Neutrophil (primary cell): ENCODE measurements around the gene DES.

Experiments used
- H3K27ac ChIP-seq: fragments of 200-600 bp; sonication (generic); 2 replicates; pipeline ENCODE4 v1.5.1; 2016; ENCODE audit warnings: mild to moderate bottlenecking, moderate library complexity
- H3K27me3 ChIP-seq: fragments of 200-600 bp; sonication (generic); 2 replicates; pipeline ENCODE4 v1.6.0; 2016; ENCODE audit warnings: mild to moderate bottlenecking
- H3K36me3 ChIP-seq: fragments of 200-600 bp; sonication (generic); 2 replicates; pipeline ENCODE4 v1.5.1; 2017
- H3K4me1 ChIP-seq, 2 experiments: fragments of 200-600 bp in 1 of 2; sonication (generic) in 1 of 2; 1 replicate in 1 of 2; 2 replicates in 1 of 2; pipeline versions ENCODE4 v1.5.1 to v1.6.1; 2013 to 2016; ENCODE audit warnings: low read depth in 1 of 2, low read length in 1 of 2, mild to moderate bottlenecking in 1 of 2, moderate library complexity in 1 of 2; ENCODE audit not compliant: control insufficient read depth in 1 of 2, insufficient read depth in 1 of 2
- H3K4me3 ChIP-seq, 2 experiments: fragments of 200-600 bp in 1 of 2; sonication (generic) in 1 of 2; 1 replicate in 1 of 2; 2 replicates in 1 of 2; pipeline ENCODE4 v1.5.1; 2013 to 2016; ENCODE audit warnings: low read depth in 1 of 2, low read length in 1 of 2, mild to moderate bottlenecking in 1 of 2, moderate library complexity in 1 of 2
- H3K9me3 ChIP-seq: fragments of 200-600 bp; sonication (generic); 2 replicates; pipeline ENCODE4 v1.5.1; 2016
- TF ChIP-seq, protein P1 (sequence below): fragments of 200-600 bp; sonication (generic); IDR thresholded peaks from 2 replicates; pipeline ENCODE4 v1.5.1; 2016; ENCODE audit warnings: antibody characterized with exemption

DES gene

DNA sequence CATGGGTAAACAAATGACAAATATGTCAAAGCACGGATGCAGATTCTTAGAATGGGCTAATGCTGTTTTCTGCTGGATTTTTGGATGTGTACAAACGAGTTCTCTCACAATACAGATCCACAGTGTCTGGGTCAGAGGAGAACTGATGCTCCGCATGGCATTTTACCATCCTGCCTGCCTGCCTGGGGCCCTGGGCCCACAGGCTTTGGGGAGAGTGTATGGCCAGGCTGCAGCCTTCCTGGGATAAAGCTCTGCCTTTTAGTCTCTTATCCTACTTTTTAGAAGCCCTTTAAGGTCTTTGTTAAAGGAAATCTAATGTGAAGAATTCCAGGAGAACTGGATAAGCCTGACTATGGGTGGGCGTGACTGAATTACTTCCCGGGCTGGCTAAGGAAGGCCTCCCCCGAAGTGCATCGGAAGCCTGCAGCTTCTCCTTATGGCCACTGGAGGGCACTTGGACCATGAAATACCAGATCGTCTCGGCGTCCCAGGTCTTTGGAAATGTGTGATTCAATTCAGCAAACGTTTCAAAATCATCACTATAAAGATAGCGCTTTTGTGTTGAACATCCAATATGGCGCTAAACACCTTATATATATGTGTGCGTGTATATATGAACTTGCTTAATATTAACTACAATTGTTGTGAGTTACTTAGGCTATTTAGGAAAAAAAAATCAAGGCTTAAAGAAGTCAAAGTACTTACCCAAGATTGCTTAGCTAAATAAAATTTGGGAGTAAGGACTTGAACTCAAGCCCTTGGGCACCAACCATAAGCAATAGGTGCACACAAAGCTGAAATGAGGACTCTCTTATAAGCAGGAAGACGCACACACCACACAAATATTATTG, 15.3 kb upstream of the DES start:
- peaks cover 11 to 24% of the 10 kb centered on the region in 2 experiments for H3K4me1 ChIP-seq
- H3K9me3 ChIP-seq, result no peaks in the 10 kb centered on the region

DNA sequence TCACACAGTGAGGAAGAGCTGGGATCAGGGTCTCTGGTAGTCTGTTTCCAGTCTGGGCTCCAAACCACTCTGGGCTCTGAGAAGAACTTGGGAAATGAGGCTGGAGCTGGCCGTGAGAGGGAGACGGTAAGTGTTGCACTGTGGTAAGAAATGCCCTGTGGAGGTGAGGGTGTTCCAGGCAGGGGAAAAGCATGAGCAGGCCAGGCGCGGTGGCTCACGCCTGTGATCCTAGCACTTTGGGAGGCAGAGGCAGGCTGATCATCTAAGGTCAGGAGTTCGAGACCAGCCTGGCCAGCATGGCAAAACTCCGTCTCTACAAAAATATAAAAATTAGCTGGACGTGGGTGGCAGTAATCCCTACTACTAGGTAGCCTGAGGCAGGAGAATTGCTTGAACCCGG, 14.3 kb upstream of the DES start:
- H3K4me1 ChIP-seq, result peaks cover 9 to 20% of the 10 kb centered on the region in 2 experiments
- H3K36me3 ChIP-seq, result no peaks in the 10 kb centered on the region
- H3K27ac ChIP-seq, result no peak overlapping the region
- H3K9me3 ChIP-seq, result no peaks in the 10 kb centered on the region
- no peak overlapping the region for H3K4me3 ChIP-seq
- peaks cover 44% of the 10 kb centered on the region for H3K27me3 ChIP-seq
- TF ChIP-seq, protein P1, sequence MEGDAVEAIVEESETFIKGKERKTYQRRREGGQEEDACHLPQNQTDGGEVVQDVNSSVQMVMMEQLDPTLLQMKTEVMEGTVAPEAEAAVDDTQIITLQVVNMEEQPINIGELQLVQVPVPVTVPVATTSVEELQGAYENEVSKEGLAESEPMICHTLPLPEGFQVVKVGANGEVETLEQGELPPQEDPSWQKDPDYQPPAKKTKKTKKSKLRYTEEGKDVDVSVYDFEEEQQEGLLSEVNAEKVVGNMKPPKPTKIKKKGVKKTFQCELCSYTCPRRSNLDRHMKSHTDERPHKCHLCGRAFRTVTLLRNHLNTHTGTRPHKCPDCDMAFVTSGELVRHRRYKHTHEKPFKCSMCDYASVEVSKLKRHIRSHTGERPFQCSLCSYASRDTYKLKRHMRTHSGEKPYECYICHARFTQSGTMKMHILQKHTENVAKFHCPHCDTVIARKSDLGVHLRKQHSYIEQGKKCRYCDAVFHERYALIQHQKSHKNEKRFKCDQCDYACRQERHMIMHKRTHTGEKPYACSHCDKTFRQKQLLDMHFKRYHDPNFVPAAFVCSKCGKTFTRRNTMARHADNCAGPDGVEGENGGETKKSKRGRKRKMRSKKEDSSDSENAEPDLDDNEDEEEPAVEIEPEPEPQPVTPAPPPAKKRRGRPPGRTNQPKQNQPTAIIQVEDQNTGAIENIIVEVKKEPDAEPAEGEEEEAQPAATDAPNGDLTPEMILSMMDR, result no peak

More for the DNA sequence above, 15.3 kb upstream of the DES start:
- TF ChIP-seq, protein P1, result peak; percentile 71
- Histone ChIP-seq H3K27me3 (peaks cover 34% of the 10 kb centered on the region), H3K4me3 (no peak overlapping the region), H3K27ac (no peak overlapping the region), H3K36me3 (no peaks in the 10 kb centered on the region)

DNA sequence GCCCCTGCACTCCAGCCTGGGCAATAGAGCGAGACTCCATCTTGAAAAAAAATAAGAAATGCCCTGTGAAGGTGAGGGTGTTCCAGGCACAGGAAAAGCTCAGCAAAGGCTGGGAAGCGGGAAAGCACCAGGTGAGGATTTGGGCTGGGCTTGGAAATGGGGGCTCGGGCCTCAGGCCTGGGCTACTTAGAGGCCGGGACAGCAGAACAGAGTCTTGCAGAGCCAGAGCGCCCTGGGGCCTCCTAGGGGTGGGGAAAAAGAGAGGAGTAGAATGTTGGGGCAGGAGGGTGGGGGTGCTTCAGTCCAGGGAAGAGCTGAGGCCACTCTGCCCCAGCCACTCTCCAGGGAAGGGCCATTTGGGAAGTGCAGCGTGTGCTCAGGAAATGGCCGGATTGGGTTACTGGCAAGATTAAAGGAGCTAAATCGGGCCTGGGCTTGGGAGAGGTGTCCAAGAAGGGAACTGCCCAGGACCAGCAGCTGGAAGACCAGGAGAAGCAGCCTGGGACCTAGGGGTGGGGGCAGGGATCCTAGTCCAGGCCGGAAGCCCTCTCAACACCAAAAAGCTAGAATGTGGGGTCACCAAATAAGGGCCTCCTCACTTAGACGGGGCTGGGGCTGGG, 13.8 kb upstream of the DES start:
- no peak overlapping the region for H3K27ac ChIP-seq
- H3K27me3 ChIP-seq, result peaks cover 49% of the 10 kb centered on the region
- H3K4me3 ChIP-seq, result no peak overlapping the region
- peaks cover 9 to 20% of the 10 kb centered on the region in 2 experiments for H3K4me1 ChIP-seq
- TF ChIP-seq, protein P1, result no peak
- no peaks in the 10 kb centered on the region for H3K36me3 ChIP-seq
- H3K9me3 ChIP-seq, result no peaks in the 10 kb centered on the region

DNA sequence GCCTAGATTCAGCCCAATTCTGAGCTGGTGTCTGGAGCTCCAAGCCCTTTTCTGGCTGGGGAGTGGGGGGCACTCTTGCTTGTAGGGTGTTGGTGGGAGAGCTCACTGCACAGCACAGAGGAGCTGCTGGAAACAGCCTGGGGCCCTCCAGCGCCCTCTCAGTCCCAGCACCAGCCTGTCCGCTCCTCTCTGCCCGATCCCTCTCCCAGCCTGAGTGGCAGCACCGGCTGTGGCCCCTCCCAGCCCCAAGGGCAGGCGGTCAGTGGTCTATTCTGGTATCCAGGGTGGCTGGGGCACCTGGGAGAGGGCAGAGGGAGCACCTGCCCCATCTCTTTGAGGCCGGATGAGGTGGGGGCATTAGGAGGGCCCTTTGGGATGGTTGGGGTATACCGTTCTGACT, 13.2 kb upstream of the DES start:
- Histone ChIP-seq H3K4me1 (peaks cover 9 to 20% of the 10 kb centered on the region in 2 experiments), H3K4me3 (no peak overlapping the region), H3K27ac (no peak overlapping the region), H3K27me3 (peaks cover 50% of the 10 kb centered on the region), H3K36me3 (no peaks in the 10 kb centered on the region), H3K9me3 (no peaks in the 10 kb centered on the region)
- TF ChIP-seq, protein P1, result no peak

DNA sequence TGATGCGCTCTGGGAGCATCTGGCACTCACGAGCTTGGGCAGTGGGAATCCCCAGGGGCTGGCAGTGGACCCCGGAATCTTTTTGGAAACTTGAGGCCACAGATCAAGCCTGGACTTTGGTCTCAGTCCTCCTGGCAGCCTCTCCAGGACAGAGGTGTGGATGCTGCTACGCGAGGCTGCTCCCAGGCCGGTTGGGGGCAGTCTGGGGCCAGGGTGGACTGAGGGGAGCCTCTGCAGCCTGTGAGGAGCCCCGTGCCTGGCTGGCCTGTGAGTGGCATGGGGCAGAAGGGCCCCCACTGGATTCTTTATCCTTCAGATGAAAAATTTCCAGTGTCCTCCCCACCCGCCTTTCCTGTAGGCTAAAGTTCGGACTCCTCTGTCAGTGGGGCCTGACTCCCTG, 12.7 kb upstream of the DES start:
- Histone ChIP-seq H3K27ac (no peak overlapping the region), H3K4me1 (peaks cover 9 to 20% of the 10 kb centered on the region in 2 experiments), H3K36me3 (no peaks in the 10 kb centered on the region), H3K27me3 (peaks cover 50% of the 10 kb centered on the region), H3K9me3 (no peaks in the 10 kb centered on the region), H3K4me3 (no peak overlapping the region)
- TF ChIP-seq, protein P1, result no peak
